ENCODE measurements around the gene SEM1. TPM values are rescaled to one million over a fixed set of nuclear protein-coding genes. Genes with fewer than 3 reads are reported as not detected.

The SEM1 gene
- total RNA-seq, 1 donor from 2014 or later, result 34.6 TPM

- H3K4me1 Mint-ChIP-seq (ENCODE audit: low read depth, unreplicated experiment), result no peaks in the 10 kb centered on the region
- H3K36me3 Mint-ChIP-seq (ENCODE audit: unreplicated experiment), result no peaks in the 10 kb centered on the region
- H3K9me3 Mint-ChIP-seq (ENCODE audit: unreplicated experiment), result peaks cover 1% of the 10 kb centered on the region
- no peak for DNase-seq
- H3K4me3 Mint-ChIP-seq (ENCODE audit: unreplicated experiment), result no peak overlapping the region
- TF ChIP-seq CTCF (IDR thresholded peaks at IDR 0.05; ENCODE audit: partially characterized antibody, unreplicated experiment), result no peak
- H3K27ac Mint-ChIP-seq (ENCODE audit: unreplicated experiment), result no peak overlapping the region
- no peaks in the 10 kb centered on the region for H3K27me3 Mint-ChIP-seq (ENCODE audit: unreplicated experiment)
These were observed 11.8 kb downstream of the SEM1 start for GRCh38 chr7:96697822-96698221.

- Mint-ChIP-seq H3K9me3 (ENCODE audit: unreplicated experiment) (peaks cover 1% of the 10 kb centered on the region), H3K4me1 (ENCODE audit: low read depth, unreplicated experiment) (no peaks in the 10 kb centered on the region), H3K36me3 (ENCODE audit: unreplicated experiment) (no peaks in the 10 kb centered on the region), H3K27ac (ENCODE audit: unreplicated experiment) (no peak overlapping the region), H3K27me3 (ENCODE audit: unreplicated experiment) (no peaks in the 10 kb centered on the region), H3K4me3 (ENCODE audit: unreplicated experiment) (no peak overlapping the region)
- TF ChIP-seq CTCF (IDR thresholded peaks at IDR 0.05; ENCODE audit: partially characterized antibody, unreplicated experiment), result no peak
- no peak for DNase-seq
These were observed 14.1 kb downstream of the SEM1 start for GRCh38 chr7:96695581-96695980.

- Mint-ChIP-seq H3K9me3 (ENCODE audit: unreplicated experiment) (no peaks in the 10 kb centered on the region), H3K4me3 (ENCODE audit: unreplicated experiment) (no peak overlapping the region), H3K27ac (ENCODE audit: unreplicated experiment) (no peak overlapping the region), H3K4me1 (ENCODE audit: low read depth, unreplicated experiment) (no peaks in the 10 kb centered on the region), H3K36me3 (ENCODE audit: unreplicated experiment) (no peaks in the 10 kb centered on the region), H3K27me3 (ENCODE audit: unreplicated experiment) (no peaks in the 10 kb centered on the region)
- TF ChIP-seq CTCF (IDR thresholded peaks at IDR 0.05; ENCODE audit: partially characterized antibody, unreplicated experiment), result no peak
- no peak for DNase-seq
These were observed 15.6 kb downstream of the SEM1 start for GRCh38 chr7:96694082-96694481.

- no peak for DNase-seq
- no peak for TF ChIP-seq CTCF (IDR thresholded peaks at IDR 0.05; ENCODE audit: partially characterized antibody, unreplicated experiment)
- no peaks in the 10 kb centered on the region for H3K27me3 Mint-ChIP-seq (ENCODE audit: unreplicated experiment)
- no peaks in the 10 kb centered on the region for H3K36me3 Mint-ChIP-seq (ENCODE audit: unreplicated experiment)
- no peak overlapping the region for H3K4me3 Mint-ChIP-seq (ENCODE audit: unreplicated experiment)
- H3K27ac Mint-ChIP-seq (ENCODE audit: unreplicated experiment), result no peak overlapping the region
- peaks cover 2% of the 10 kb centered on the region for H3K9me3 Mint-ChIP-seq (ENCODE audit: unreplicated experiment)
- no peaks in the 10 kb centered on the region for H3K4me1 Mint-ChIP-seq (ENCODE audit: low read depth, unreplicated experiment)
These were observed 17.9 kb downstream of the SEM1 start for GRCh38 chr7:96691702-96692101.

GRCh38 chr7:96689414-96689813 is 20.2 kb downstream of the SEM1 start:
- H3K27me3 Mint-ChIP-seq (ENCODE audit: unreplicated experiment), result no peaks in the 10 kb centered on the region
- DNase-seq, result no peak
- no peak for TF ChIP-seq CTCF (IDR thresholded peaks at IDR 0.05; ENCODE audit: partially characterized antibody, unreplicated experiment)

More at GRCh38 chr7:96689414-96689813, 20.2 kb downstream of the SEM1 start:
- Mint-ChIP-seq H3K36me3 (ENCODE audit: unreplicated experiment) (no peaks in the 10 kb centered on the region), H3K4me1 (ENCODE audit: low read depth, unreplicated experiment) (no peaks in the 10 kb centered on the region), H3K9me3 (ENCODE audit: unreplicated experiment) (peaks cover 2% of the 10 kb centered on the region), H3K27ac (ENCODE audit: unreplicated experiment) (no peak overlapping the region), H3K4me3 (ENCODE audit: unreplicated experiment) (no peak overlapping the region)
